ENCODE results near the gene PDGFRB.

Gene PDGFRB

GRCh38 chr5:150114773-150115408, 40.8 kb downstream of the PDGFRB start:
- no peak overlapping the region for H3K9ac ChIP-seq (ENCODE audit: low read length)
- peaks cover 3% of the 10 kb centered on the region for H3K4me1 ChIP-seq (ENCODE audit: control insufficient read depth, low read depth, low read length)
- no peaks in the 10 kb centered on the region for H3K36me3 ChIP-seq (ENCODE audit: control insufficient read depth, low read depth, low read length)
- no peaks in the 10 kb centered on the region for H3K27me3 ChIP-seq (ENCODE audit: control insufficient read depth, insufficient read depth, low read length)
- no peak overlapping the region for H3K27ac ChIP-seq (ENCODE audit: low read length)
- H3K4me3 ChIP-seq (ENCODE audit: low read length): no peak overlapping the region
- no peaks in the 10 kb centered on the region for H3K9me3 ChIP-seq (ENCODE audit: control insufficient read depth, low read depth, low read length)

GRCh38 chr5:150114102-150114641, 41.5 kb downstream of the PDGFRB start:
- H3K9me3 ChIP-seq (ENCODE audit: control insufficient read depth, low read depth, low read length): no peaks in the 10 kb centered on the region
- H3K4me1 ChIP-seq (ENCODE audit: control insufficient read depth, low read depth, low read length): peaks cover 3% of the 10 kb centered on the region
- no peaks in the 10 kb centered on the region for H3K36me3 ChIP-seq (ENCODE audit: control insufficient read depth, low read depth, low read length)
- H3K27me3 ChIP-seq (ENCODE audit: control insufficient read depth, insufficient read depth, low read length): no peaks in the 10 kb centered on the region
- H3K9ac ChIP-seq (ENCODE audit: low read length): no peak overlapping the region
- no peak overlapping the region for H3K27ac ChIP-seq (ENCODE audit: low read length)
- no peak overlapping the region for H3K4me3 ChIP-seq (ENCODE audit: low read length)

- Histone ChIP-seq H3K4me3 (ENCODE audit: low read length) (no peak overlapping the region), H3K4me1 (ENCODE audit: control insufficient read depth, low read depth, low read length) (peaks cover 3% of the 10 kb centered on the region), H3K9me3 (ENCODE audit: control insufficient read depth, low read depth, low read length) (no peaks in the 10 kb centered on the region), H3K9ac (ENCODE audit: low read length) (no peak overlapping the region), H3K36me3 (ENCODE audit: control insufficient read depth, low read depth, low read length) (no peaks in the 10 kb centered on the region), H3K27me3 (ENCODE audit: control insufficient read depth, insufficient read depth, low read length) (no peaks in the 10 kb centered on the region), H3K27ac (ENCODE audit: low read length) (no peak overlapping the region)
Measured at GRCh38 chr5:150113047-150113744, 42.4 kb downstream of the PDGFRB start.

DNA sequence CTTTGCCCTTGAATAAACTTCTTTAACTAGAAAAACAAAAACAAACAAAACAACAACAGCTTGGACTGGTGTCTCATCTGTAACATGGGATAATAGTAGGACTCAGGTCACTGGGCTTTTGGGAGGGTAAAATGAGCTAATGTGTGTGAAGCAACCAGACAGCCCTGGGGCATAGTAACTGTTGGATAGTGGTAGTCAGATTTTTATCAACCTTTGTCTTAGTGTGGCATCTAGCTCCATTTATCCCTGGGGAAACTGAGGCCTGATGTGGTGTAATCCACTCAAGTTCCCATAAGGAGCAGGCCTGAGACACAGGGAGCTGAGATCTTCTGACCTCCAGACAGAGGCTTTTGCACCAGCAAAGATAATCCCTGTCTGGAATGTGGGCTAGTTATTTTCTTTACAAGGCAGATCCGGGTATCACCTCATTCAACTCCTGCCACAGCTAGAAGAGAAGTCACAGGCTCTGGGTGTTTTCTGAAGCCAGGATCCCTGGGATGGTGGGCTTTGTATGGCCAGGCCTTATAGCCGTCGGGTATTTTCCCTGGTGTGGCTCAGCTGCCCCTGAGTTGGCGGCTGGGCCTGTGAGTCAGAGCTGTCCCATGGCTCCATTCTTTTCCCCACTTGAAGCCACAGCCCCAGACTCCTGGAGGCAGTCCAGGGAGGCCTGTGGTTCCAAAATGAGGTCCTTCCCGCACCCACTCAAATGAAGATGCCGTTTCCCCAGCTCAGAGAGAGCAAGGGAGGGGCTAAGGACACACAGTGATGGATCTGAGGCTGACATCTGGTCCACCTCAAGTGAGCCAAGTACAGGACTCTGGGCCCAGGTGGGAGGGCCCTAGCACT, 43.2 kb downstream of the PDGFRB start:
- Histone ChIP-seq H3K27ac (ENCODE audit: low read length) (no peak overlapping the region), H3K4me3 (ENCODE audit: low read length) (no peak overlapping the region), H3K9me3 (ENCODE audit: control insufficient read depth, low read depth, low read length) (no peaks in the 10 kb centered on the region), H3K4me1 (ENCODE audit: control insufficient read depth, low read depth, low read length) (peaks cover 3% of the 10 kb centered on the region), H3K36me3 (ENCODE audit: control insufficient read depth, low read depth, low read length) (no peaks in the 10 kb centered on the region), H3K9ac (ENCODE audit: low read length) (no peak overlapping the region), H3K27me3 (ENCODE audit: control insufficient read depth, insufficient read depth, low read length) (no peaks in the 10 kb centered on the region)

DNA sequence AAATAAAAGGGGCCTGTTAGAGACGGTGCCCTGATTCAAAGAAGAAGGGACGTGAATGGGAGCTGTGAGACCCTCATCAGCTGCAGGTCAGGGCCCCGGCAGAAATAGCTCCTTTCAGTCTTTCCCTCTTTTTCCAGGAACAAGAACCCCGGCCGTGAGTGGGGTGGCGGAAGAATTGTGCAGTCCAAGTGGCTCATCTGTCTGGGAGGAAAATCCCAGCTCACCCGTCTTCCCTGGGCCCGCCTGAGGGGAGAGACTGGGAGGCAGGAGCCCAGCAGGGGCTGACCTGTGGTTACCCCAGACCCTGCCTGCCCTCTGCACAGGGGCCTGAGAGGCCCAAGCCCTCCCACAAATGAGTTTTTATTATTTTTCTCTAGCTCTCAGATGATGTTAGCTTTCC, 44.5 kb downstream of the PDGFRB start:
- Histone ChIP-seq H3K27ac (ENCODE audit: low read length) (no peak overlapping the region), H3K4me1 (ENCODE audit: control insufficient read depth, low read depth, low read length) (peaks cover 3% of the 10 kb centered on the region), H3K9me3 (ENCODE audit: control insufficient read depth, low read depth, low read length) (no peaks in the 10 kb centered on the region), H3K27me3 (ENCODE audit: control insufficient read depth, insufficient read depth, low read length) (no peaks in the 10 kb centered on the region), H3K4me3 (ENCODE audit: low read length) (no peak overlapping the region), H3K36me3 (ENCODE audit: control insufficient read depth, low read depth, low read length) (no peaks in the 10 kb centered on the region), H3K9ac (ENCODE audit: low read length) (no peak overlapping the region)

GRCh38 chr5:150109921-150110320, 45.7 kb downstream of the PDGFRB start:
- H3K4me1 ChIP-seq (ENCODE audit: control insufficient read depth, low read depth, low read length): peaks cover 3% of the 10 kb centered on the region
- H3K9me3 ChIP-seq (ENCODE audit: control insufficient read depth, low read depth, low read length): no peaks in the 10 kb centered on the region
- H3K9ac ChIP-seq (ENCODE audit: low read length): no peak overlapping the region
- no peaks in the 10 kb centered on the region for H3K36me3 ChIP-seq (ENCODE audit: control insufficient read depth, low read depth, low read length)
- H3K27ac ChIP-seq (ENCODE audit: low read length): no peak overlapping the region
- H3K4me3 ChIP-seq (ENCODE audit: low read length): no peak overlapping the region
- H3K27me3 ChIP-seq (ENCODE audit: control insufficient read depth, insufficient read depth, low read length): no peaks in the 10 kb centered on the region

DNA sequence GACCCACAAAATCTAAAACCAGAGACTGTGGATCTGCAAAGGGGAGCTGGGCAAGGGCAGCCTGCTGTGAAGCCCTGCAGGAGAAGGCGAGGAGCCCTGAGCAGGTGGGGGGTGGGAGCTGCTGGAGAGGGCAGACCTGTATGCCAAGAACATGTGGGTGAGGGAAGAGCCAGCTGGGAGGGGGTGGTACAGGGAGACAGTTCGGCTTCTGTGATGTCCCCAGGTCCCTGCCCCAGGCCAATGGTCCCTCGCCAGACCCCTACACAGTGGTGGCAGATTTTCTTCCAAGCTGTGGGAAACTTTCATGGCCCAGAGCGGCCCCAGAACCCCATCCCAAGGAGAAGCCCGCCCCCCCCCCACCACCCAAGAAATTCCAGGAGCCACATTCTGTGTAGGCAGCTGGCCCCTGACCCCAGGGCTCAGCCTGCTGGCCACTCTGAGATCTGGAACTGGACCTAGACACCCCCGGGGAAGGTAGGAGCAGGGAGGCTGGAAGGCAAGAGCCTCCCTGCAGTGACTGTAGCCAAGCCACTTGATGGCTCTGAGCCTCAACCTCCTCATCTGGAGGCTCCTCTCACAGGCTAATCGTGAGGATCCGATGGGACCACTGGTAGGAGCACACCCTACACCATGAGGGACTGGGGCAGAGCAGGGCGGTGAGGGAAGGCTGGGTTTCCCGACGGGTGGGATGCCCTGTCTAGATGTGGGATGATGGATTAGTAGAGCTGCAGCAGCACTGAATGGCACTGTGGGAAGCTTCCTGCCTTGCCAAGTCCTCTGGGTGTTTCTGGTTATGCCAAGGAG, 46.7 kb downstream of the PDGFRB start:
- no peak overlapping the region for H3K4me3 ChIP-seq (ENCODE audit: low read length)
- no peak overlapping the region for H3K27ac ChIP-seq (ENCODE audit: low read length)
- peaks cover 3% of the 10 kb centered on the region for H3K4me1 ChIP-seq (ENCODE audit: control insufficient read depth, low read depth, low read length)
- H3K36me3 ChIP-seq (ENCODE audit: control insufficient read depth, low read depth, low read length): no peaks in the 10 kb centered on the region
- H3K27me3 ChIP-seq (ENCODE audit: control insufficient read depth, insufficient read depth, low read length): no peaks in the 10 kb centered on the region
- no peak overlapping the region for H3K9ac ChIP-seq (ENCODE audit: low read length)
- no peaks in the 10 kb centered on the region for H3K9me3 ChIP-seq (ENCODE audit: control insufficient read depth, low read depth, low read length)

DNA sequence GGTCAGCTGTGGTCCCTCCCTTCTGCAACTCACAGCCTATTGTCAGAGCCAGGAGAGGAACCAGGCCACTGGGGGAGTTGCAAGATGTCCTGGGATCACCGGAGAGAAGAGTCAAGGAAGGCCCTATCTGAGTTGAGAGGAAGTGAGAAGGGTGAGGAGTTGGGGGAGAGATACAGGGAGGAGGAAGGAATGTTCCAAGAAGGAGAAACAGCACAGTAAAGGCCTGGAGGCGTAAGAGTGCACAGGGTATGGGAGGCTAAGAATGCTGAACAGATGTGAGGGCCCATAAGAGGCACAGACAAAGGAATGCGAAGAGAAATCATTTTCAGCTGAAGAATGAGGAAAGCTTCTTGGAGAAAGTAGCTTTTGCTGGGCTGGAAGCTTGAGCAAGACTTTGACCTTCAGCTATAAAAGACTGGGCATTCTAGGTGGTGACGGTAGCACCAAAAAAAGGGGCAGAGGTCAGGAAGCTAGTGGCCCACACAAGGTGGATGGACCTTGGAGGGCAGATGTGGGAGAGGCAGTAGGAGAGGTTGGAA, 47.7 kb downstream of the PDGFRB start:
- Histone ChIP-seq H3K27ac (ENCODE audit: low read length) (no peak overlapping the region), H3K36me3 (ENCODE audit: control insufficient read depth, low read depth, low read length) (no peaks in the 10 kb centered on the region), H3K9me3 (ENCODE audit: control insufficient read depth, low read depth, low read length) (no peaks in the 10 kb centered on the region), H3K9ac (ENCODE audit: low read length) (no peak overlapping the region), H3K27me3 (ENCODE audit: control insufficient read depth, insufficient read depth, low read length) (no peaks in the 10 kb centered on the region), H3K4me3 (ENCODE audit: low read length) (no peak overlapping the region), H3K4me1 (ENCODE audit: control insufficient read depth, low read depth, low read length) (peaks cover 2% of the 10 kb centered on the region)

DNA sequence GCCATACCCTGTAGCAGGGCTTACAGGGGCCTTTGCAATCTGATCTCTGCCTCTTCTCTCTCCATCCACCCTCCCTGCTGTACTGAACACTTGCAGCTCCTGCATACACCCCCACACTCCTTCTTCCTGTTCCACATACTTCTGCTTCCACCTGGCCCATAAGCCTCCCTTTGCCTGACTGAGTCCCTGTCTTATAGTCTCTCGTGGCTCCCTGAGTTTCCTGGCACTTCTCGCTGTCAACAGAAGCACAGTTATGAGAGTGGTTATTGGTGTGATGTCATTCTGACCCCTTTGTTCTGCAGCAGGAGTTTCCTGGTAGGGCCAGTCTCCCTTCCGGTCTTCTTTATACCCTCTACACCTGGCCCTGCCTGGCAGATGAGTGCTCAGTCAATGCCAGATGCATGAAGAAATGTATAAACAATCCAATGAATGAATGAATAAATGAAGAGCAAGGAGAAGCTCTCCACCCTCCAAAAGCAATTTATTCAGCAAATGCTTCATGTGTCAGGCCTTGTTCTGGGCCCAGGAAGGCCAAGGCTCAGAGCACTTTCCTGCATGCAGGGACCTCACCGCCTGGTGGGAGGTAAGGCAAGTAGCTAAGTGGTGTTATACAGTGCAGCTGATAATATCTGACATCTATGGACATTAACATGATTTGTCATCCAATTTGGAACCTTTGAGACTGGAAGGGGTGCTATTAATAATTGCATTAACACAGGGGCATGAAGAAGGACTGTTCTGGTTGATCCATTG, 48.8 kb downstream of the PDGFRB start:
- Histone ChIP-seq H3K27ac (ENCODE audit: low read length) (no peak overlapping the region), H3K9ac (ENCODE audit: low read length) (no peak overlapping the region), H3K9me3 (ENCODE audit: control insufficient read depth, low read depth, low read length) (no peaks in the 10 kb centered on the region), H3K4me3 (ENCODE audit: low read length) (no peak overlapping the region), H3K4me1 (ENCODE audit: control insufficient read depth, low read depth, low read length) (no peaks in the 10 kb centered on the region), H3K27me3 (ENCODE audit: control insufficient read depth, insufficient read depth, low read length) (no peaks in the 10 kb centered on the region), H3K36me3 (ENCODE audit: control insufficient read depth, low read depth, low read length) (no peaks in the 10 kb centered on the region)

DNA sequence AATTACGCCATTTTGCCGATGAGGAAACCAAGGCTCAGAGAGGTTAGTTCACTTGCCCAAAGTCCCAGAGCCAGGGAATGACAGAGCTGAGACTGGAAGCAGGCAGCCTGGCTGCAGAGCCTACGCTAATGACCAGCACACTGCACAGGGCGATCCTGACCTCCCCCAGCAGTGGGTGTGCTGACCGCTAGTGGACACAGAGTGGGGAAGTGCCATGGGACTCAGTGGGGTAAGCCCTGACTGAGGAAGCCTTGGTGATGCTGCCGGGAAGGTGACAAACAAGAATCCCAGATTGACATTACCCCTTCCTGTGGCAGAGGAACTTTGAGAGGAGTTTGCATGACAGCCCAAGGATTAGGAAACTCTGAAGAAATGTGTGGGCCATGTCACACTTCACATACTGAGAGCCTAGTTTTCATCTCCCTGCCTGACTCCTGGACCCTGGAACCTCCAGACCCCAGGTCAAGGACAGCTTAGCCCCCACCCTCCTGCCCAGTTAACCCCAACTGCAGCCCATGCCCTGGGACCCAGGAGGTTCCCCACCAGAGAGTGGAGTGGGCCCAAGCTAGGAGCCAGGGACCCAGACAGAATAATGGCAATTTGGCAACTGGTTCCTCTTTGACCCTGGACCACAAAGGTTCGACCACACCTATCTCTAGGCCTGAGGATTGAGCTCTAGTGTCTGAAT, 49.6 kb downstream of the PDGFRB start:
- H3K9me3 ChIP-seq (ENCODE audit: control insufficient read depth, low read depth, low read length): no peaks in the 10 kb centered on the region
- no peak overlapping the region for H3K4me3 ChIP-seq (ENCODE audit: low read length)
- H3K27me3 ChIP-seq (ENCODE audit: control insufficient read depth, insufficient read depth, low read length): no peaks in the 10 kb centered on the region
- no peaks in the 10 kb centered on the region for H3K4me1 ChIP-seq (ENCODE audit: control insufficient read depth, low read depth, low read length)
- no peaks in the 10 kb centered on the region for H3K36me3 ChIP-seq (ENCODE audit: control insufficient read depth, low read depth, low read length)
- no peak overlapping the region for H3K27ac ChIP-seq (ENCODE audit: low read length)
- H3K9ac ChIP-seq (ENCODE audit: low read length): no peak overlapping the region

All from iPS-18a (cell line).